GM23248 (cell line): ENCODE data around the gene CD80. TPM values are rescaled to one million over a fixed set of nuclear protein-coding genes. Genes with fewer than 3 reads are reported as not detected.
A peak's percentile ranks its signal among the peaks of the same experiment; 100 is the strongest.

Experiments used
- DNase-seq: peaks from one replicate; pipeline ENCODE4 v3.0.0-alpha.2; 2015
- H2AFZ ChIP-seq: fragments of 200-600 bp; sonication (generic); 2 replicates; pipeline ENCODE4 v1.6.1; 2016; ENCODE audit warnings: antibody characterized with exemption
- H3F3A ChIP-seq: fragments of 200-600 bp; sonication (generic); 2 replicates; pipeline ENCODE4 v1.6.1; 2016; ENCODE audit warnings: mild to moderate bottlenecking, antibody characterized with exemption, mixed run types; ENCODE audit not compliant: insufficient read depth
- H3K27ac ChIP-seq: fragments of 200-600 bp; sonication (generic); 2 replicates; pipeline ENCODE4 v1.5.1; 2016; ENCODE audit warnings: mild to moderate bottlenecking
- H3K27me3 ChIP-seq: fragments of 200-600 bp; sonication (generic); replicated peaks from 2 replicates; pipeline ENCODE4 v1.6.1; 2016; ENCODE audit warnings: mild to moderate bottlenecking; ENCODE audit not compliant: insufficient read depth
- H3K36me3 ChIP-seq: fragments of 200-600 bp; sonication (generic); 2 replicates; pipeline ENCODE4 v1.6.1; 2016; ENCODE audit warnings: low read depth, mild to moderate bottlenecking
- H3K4me1 ChIP-seq: fragments of 200-600 bp; sonication (generic); 2 replicates; pipeline ENCODE4 v1.6.1; 2016; ENCODE audit warnings: mild to moderate bottlenecking; ENCODE audit not compliant: insufficient read depth
- H3K4me2 ChIP-seq: fragments of 200-600 bp; sonication (generic); one replicate; pipeline ENCODE4 v1.6.1; 2016; ENCODE audit warnings: mild to moderate bottlenecking; ENCODE audit not compliant: unreplicated experiment
- H3K4me3 ChIP-seq: fragments of 200-600 bp; sonication (generic); 2 replicates; pipeline ENCODE4 v1.5.1; 2016; ENCODE audit warnings: mild to moderate bottlenecking
- H3K79me2 ChIP-seq: fragments of 200-600 bp; sonication (generic); 2 replicates; pipeline ENCODE4 v1.6.1; 2016; ENCODE audit warnings: mild to moderate bottlenecking; ENCODE audit not compliant: insufficient read depth
- H3K9ac ChIP-seq: fragments of 200-600 bp; sonication (generic); 2 replicates; pipeline ENCODE4 v1.6.1; 2016; ENCODE audit warnings: mild to moderate bottlenecking
- H3K9me2 ChIP-seq: fragments of 200-600 bp; sonication (generic); 2 replicates; pipeline ENCODE4 v1.6.1; 2016; ENCODE audit warnings: mixed run types, mild to moderate bottlenecking, moderate library complexity; ENCODE audit not compliant: insufficient read depth
- H3K9me3 ChIP-seq: fragments of 200-600 bp; sonication (generic); one replicate; pipeline ENCODE4 v1.6.1; 2017; ENCODE audit warnings: low read depth
- H4K20me1 ChIP-seq: fragments of 200-600 bp; sonication (generic); 2 replicates; pipeline ENCODE4 v1.6.0; 2016; ENCODE audit not compliant: insufficient read depth
- EZH2 ChIP-seq: fragments of 200-600 bp; sonication (generic); IDR thresholded peaks from 2 replicates; pipeline ENCODE4 v1.6.1; 2018; ENCODE audit warnings: antibody characterized with exemption, mild to moderate bottlenecking; ENCODE audit not compliant: insufficient read depth, poor library complexity, severe bottlenecking
- EZH2phosphoT487 ChIP-seq: fragments of 200-600 bp; sonication (generic); IDR thresholded peaks from 2 replicates; pipeline ENCODE4 v1.6.1; 2018; ENCODE audit warnings: antibody characterized with exemption, moderate library complexity, mild to moderate bottlenecking, low read depth; ENCODE audit not compliant: insufficient read depth
- WGBS, 2 experiments: methylation state at CpG; one replicate each; pipeline ENCODE4 v1.1.6; 2015 to 2017; ENCODE audit warnings: low lambda C conversion rate in 2 of 2, low coverage in 1 of 2; ENCODE audit errors: missing lambda C conversion rate in 2 of 2; 5-methylcytosine and 5-hydroxymethylcytosine counted together
- in situ Hi-C: fragments of 300-500 bp; cut with MboI; formaldehyde crosslinking; loops from 2 replicates; pipeline ENCODE4 v1.15.0; 2020
- polyA plus RNA-seq: library from polyadenylated mRNA; unstranded; fragments of >200 nt; fragmentation: Nextera tagmentation; extraction: Ambion mirVana; gene quantifications from 2 replicates; pipeline ENCODE4 v1.2.1, GENCODE V29; 2016
- total RNA-seq: library from RNA; depleted of rRNA; stranded (reverse); fragments of >200 nt; shearing (Covaris generic); gene quantifications from 2 replicates; pipeline ENCODE4 v1.2.3, GENCODE V29; 2014

The CD80 gene
- total and polyA plus RNA-seq, 2 experiments from 2014 or later, result not detected

DNA sequence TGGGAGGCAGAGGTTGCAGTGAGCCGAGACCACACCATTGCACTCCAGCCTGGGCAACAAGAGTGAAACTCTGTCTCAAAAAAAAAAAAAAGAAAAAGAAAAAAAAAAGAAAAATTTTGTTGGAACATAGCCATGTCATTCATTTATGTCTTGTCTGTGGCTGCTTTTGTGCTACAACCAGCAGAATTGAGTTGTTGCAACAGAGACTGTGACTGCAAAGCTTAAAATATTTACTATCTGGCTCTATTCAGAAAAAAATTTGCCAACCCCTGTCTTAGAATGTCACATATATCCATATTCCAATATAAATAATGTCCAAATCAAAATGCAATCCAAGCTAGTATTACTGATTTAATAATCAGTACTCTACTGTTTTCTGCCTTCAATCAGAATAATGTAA lies 25.1 kb downstream of the CD80 start:
- Histone ChIP-seq H3K4me3 (no peak overlapping the region), H3K36me3 (no peaks in the 10 kb centered on the region), H3K9ac (no peak overlapping the region), H3K4me1 (peaks cover 11% of the 10 kb centered on the region), H4K20me1 (no peaks in the 10 kb centered on the region), H3K79me2 (no peaks in the 10 kb centered on the region), H3F3A (peaks cover 1% of the 10 kb centered on the region), H2AFZ (no peak overlapping the region), H3K27ac (no peak overlapping the region), H3K27me3 (no peaks in the 10 kb centered on the region), H3K9me3 (no peaks in the 10 kb centered on the region), H3K9me2 (no peaks in the 10 kb centered on the region), H3K4me2 (no peak overlapping the region)
- 25 to 36% methylated on average over 1 of the region's 1 CpG for WGBS, 2 experiments
- TF ChIP-seq EZH2 (no peak), EZH2phosphoT487 (no peak)
- no peak for DNase-seq
- in situ Hi-C loops, result loop anchor here (25.0 kb wide), 1 partner anchor 653 kb away; no protein-coding TSS in a partner anchor

DNA sequence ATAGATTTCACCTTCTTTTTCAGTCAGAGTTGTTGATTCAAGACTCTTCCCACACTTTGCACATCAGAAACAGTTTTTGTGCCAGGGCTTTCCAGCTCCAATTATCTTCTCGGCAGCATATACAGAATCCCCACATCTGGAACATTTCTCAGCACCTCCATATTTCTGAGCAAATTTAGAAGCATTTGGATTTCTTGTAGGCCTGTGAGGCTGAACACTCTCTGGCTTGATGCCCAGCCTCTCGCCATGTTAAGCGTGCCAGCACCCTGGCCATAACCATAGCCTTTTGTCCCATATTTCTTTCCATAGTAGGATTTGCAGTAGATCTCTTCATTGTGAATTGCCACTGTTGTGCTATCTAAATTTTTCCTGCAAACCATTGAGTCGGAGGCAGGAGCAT lies 28.3 kb downstream of the CD80 start:
- H3K36me3 ChIP-seq, result no peaks in the 10 kb centered on the region
- H3K9ac ChIP-seq, result no peak overlapping the region
- WGBS, 2 experiments, result 69 to 73% methylated on average over 4 of the region's 4 CpGs
- no peaks in the 10 kb centered on the region for H3K9me2 ChIP-seq
- H4K20me1 ChIP-seq, result no peaks in the 10 kb centered on the region
- TF ChIP-seq EZH2, result no peak
- no peak for TF ChIP-seq EZH2phosphoT487
- peaks cover 4% of the 10 kb centered on the region for H3F3A ChIP-seq
- no peak overlapping the region for H3K4me3 ChIP-seq
- H3K27ac ChIP-seq, result no peak overlapping the region
- H3K4me2 ChIP-seq, result no peak overlapping the region
- no peaks in the 10 kb centered on the region for H3K79me2 ChIP-seq
- no peaks in the 10 kb centered on the region for H3K27me3 ChIP-seq
- DNase-seq, result no peak
- in situ Hi-C loops, result loop anchor here (25.0 kb wide), 1 partner anchor 656 kb away; no protein-coding TSS in a partner anchor
- no peak overlapping the region for H2AFZ ChIP-seq
- H3K9me3 ChIP-seq, result no peaks in the 10 kb centered on the region
- H3K4me1 ChIP-seq, result peaks cover 11% of the 10 kb centered on the region

DNA sequence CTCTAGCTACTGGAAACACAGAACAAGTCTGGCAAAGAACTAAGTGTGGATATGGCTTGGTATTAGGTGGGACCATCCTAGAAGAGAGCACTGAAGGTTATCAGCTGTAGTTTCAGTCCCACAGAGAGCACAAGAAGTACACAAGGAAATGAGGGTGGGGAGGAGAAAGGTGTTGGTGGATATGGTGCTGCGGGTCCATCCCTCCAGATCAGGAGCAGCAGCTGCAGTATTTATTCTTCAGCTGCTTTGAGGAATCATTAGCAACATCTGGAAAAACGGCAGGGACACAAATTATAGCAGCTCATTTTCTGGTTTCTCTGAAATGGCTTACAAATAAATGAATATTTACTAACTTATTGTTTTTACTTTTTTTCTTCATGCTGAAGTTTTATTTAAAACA lies 29.0 kb downstream of the CD80 start:
- Histone ChIP-seq H3K4me3 (no peak overlapping the region), H3K9ac (no peak overlapping the region), H3K27me3 (no peaks in the 10 kb centered on the region), H3K36me3 (no peaks in the 10 kb centered on the region), H2AFZ (no peak overlapping the region), H3K9me3 (no peaks in the 10 kb centered on the region), H3K9me2 (no peaks in the 10 kb centered on the region), H3F3A (peaks cover 4% of the 10 kb centered on the region), H3K27ac (no peak overlapping the region), H3K4me2 (peak overlapping the region; percentile 3), H4K20me1 (no peaks in the 10 kb centered on the region), H3K4me1 (peaks cover 11% of the 10 kb centered on the region), H3K79me2 (no peaks in the 10 kb centered on the region)
- WGBS, 2 experiments, result 13 to 21% methylated on average over 2 of the region's 2 CpGs
- in situ Hi-C loops, result loop anchor here (25.0 kb wide), 1 partner anchor 657 kb away; no protein-coding TSS in a partner anchor
- TF ChIP-seq EZH2 (no peak), EZH2phosphoT487 (no peak)
- DNase-seq, result no peak

DNA sequence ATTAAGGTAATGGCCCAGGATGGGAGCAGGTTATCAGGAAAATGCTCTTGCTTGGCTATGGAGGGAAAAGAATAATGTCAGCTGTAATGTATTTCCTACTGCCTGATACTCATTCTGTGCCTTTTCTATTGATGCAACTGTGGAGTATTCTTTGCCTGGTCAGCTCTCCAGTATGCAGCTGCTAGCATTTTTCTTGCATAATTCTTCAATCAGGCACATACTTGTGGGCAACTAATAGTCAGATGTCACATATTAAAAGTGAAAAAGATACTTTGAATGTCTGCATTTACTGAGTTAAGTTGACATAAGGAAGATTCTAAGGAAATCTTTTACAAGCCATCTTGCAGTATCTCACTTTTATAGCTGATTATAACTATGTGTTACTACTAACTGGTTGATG lies 29.5 kb downstream of the CD80 start:
- Histone ChIP-seq H3K4me3 (no peak overlapping the region), H2AFZ (no peak overlapping the region), H4K20me1 (no peaks in the 10 kb centered on the region), H3K79me2 (no peaks in the 10 kb centered on the region), H3K9me2 (no peaks in the 10 kb centered on the region), H3K27me3 (no peaks in the 10 kb centered on the region), H3K9me3 (no peaks in the 10 kb centered on the region), H3K4me2 (peak overlapping the region; percentile 3), H3K9ac (no peak overlapping the region), H3K36me3 (no peaks in the 10 kb centered on the region), H3K27ac (no peak overlapping the region), H3K4me1 (peaks cover 11% of the 10 kb centered on the region), H3F3A (peaks cover 4% of the 10 kb centered on the region)
- no peak for TF ChIP-seq EZH2phosphoT487
- peak; percentile 69 for DNase-seq
- in situ Hi-C loops, result loop anchor here (25.0 kb wide), 1 partner anchor 657 kb away; no protein-coding TSS in a partner anchor

DNA sequence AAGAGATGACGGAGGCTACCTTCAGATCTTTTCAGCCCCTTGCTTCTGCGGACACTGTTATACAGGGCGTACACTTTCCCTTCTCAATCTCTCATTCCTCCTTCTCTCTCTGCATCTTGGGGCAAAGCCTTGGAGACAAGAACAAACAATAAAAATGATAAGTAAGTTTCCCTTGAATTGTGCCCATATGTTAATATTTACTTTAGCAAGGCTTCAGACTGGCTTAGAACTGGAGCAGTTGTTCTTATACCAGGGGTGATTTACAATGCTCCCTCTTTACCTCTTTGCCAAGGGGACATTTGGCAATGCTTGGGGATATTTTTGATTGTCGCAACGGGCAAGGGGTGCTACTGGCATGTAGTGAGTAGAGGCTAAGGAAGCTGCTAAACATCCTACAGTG lies 31.7 kb downstream of the CD80 start:
- no peak overlapping the region for H2AFZ ChIP-seq
- WGBS, 2 experiments, result 97 to 99% methylated on average over 5 of the region's 5 CpGs
- H3K9me3 ChIP-seq, result no peaks in the 10 kb centered on the region
- H3K4me3 ChIP-seq, result no peak overlapping the region
- no peak overlapping the region for H3K27ac ChIP-seq
- in situ Hi-C loops, result loop anchor here (25.0 kb wide), 1 partner anchor 660 kb away; no protein-coding TSS in a partner anchor
- no peaks in the 10 kb centered on the region for H3K9me2 ChIP-seq
- no peak overlapping the region for H3K9ac ChIP-seq
- peaks cover 11% of the 10 kb centered on the region; the same call in 1 of the 2 replicates for H3K36me3 ChIP-seq
- H3F3A ChIP-seq, result peaks cover 11% of the 10 kb centered on the region
- H4K20me1 ChIP-seq, result no peaks in the 10 kb centered on the region
- H3K4me2 ChIP-seq, result no peak overlapping the region
- no peak for DNase-seq
- H3K79me2 ChIP-seq, result no peaks in the 10 kb centered on the region
- H3K27me3 ChIP-seq, result no peaks in the 10 kb centered on the region
- H3K4me1 ChIP-seq, result peaks cover 11% of the 10 kb centered on the region
- TF ChIP-seq EZH2phosphoT487 (no peak), EZH2 (no peak)
